H9 (cell line): ENCODE results near the gene ETHE1. TPM values are rescaled to one million over a fixed set of nuclear protein-coding genes. Genes with fewer than 3 reads are reported as not detected.

Experiments
- DNase-seq: peaks from one replicate; pipeline ENCODE4 v3.0.0-alpha.2; 2017
- H2AFZ ChIP-seq: one replicate; pipeline ENCODE4 v1.6.1; 2013; ENCODE audit warnings: mild to moderate bottlenecking, low read length, control low read depth, moderate library complexity
- H2AK5ac ChIP-seq: 2 replicates; pipeline ENCODE4 v1.6.1; 2013; ENCODE audit warnings: low read length, control low read depth, mixed read lengths; ENCODE audit not compliant: insufficient read length
- H2BK120ac ChIP-seq: one replicate; pipeline ENCODE4 v1.6.1; 2013; ENCODE audit warnings: low read depth, mild to moderate bottlenecking, low read length, control low read depth, inconsistent platforms; ENCODE audit not compliant: poor library complexity, severe bottlenecking
- H2BK12ac ChIP-seq: 2 replicates; pipeline ENCODE4 v1.6.1; 2013; ENCODE audit warnings: low read length, control low read depth, mixed read lengths, low read depth; ENCODE audit not compliant: insufficient read length
- H2BK15ac ChIP-seq: 2 replicates; pipeline ENCODE4 v1.6.1; 2013; ENCODE audit warnings: low read depth, low read length, control low read depth
- H2BK20ac ChIP-seq: one replicate; pipeline ENCODE4 v1.6.1; 2013; ENCODE audit warnings: low read depth, mild to moderate bottlenecking, low read length, control low read depth, inconsistent platforms; ENCODE audit not compliant: poor library complexity, severe bottlenecking
- H2BK5ac ChIP-seq: 2 replicates; pipeline ENCODE4 v1.6.1; 2013; ENCODE audit warnings: low read length, control low read depth, mixed read lengths; ENCODE audit not compliant: insufficient read length
- H3K14ac ChIP-seq: 2 replicates; pipeline ENCODE4 v1.6.1; 2013; ENCODE audit warnings: low read length, control low read depth; ENCODE audit not compliant: insufficient read depth
- H3K18ac ChIP-seq: 2 replicates; pipeline ENCODE4 v1.6.1; 2013; ENCODE audit warnings: low read depth, mild to moderate bottlenecking, mixed read lengths, low read length, control low read depth; ENCODE audit not compliant: insufficient read length
- H3K23ac ChIP-seq: 2 replicates; pipeline ENCODE4 v1.6.1; 2013; ENCODE audit warnings: low read length, control low read depth, mixed read lengths, low read depth; ENCODE audit not compliant: insufficient read length
- H3K23me2 ChIP-seq: 2 replicates; pipeline ENCODE4 v1.6.1; 2013; ENCODE audit warnings: low read depth, mild to moderate bottlenecking, mixed read lengths, low read length, control low read depth; ENCODE audit not compliant: insufficient read length, poor library complexity, severe bottlenecking
- H3K27ac ChIP-seq: 2 replicates; pipeline ENCODE4 v1.5.1; 2013; ENCODE audit warnings: low read length, control low read depth, mixed read lengths, low read depth; ENCODE audit not compliant: insufficient read length
- H3K27me3 ChIP-seq: 2 replicates; pipeline ENCODE4 v1.6.1; 2013; ENCODE audit warnings: low read length, control low read depth, inconsistent platforms; ENCODE audit not compliant: insufficient read depth
- H3K4ac ChIP-seq: 2 replicates; pipeline ENCODE4 v1.6.1; 2013; ENCODE audit warnings: low read depth, mild to moderate bottlenecking, control low read depth, inconsistent platforms, low read length, moderate library complexity
- H3K4me1 ChIP-seq: 2 replicates; pipeline ENCODE4 v1.6.1; 2013; ENCODE audit warnings: low read length, control low read depth, inconsistent platforms; ENCODE audit not compliant: insufficient read depth
- H3K4me2 ChIP-seq: 2 replicates; pipeline ENCODE4 v1.6.1; 2013; ENCODE audit warnings: low read length, control low read depth, mixed read lengths; ENCODE audit not compliant: insufficient read length, insufficient read depth
- H3K56ac ChIP-seq: 2 replicates; pipeline ENCODE4 v1.6.1; 2013; ENCODE audit warnings: low read depth, mild to moderate bottlenecking, mixed read lengths, low read length, control low read depth; ENCODE audit not compliant: insufficient read length
- H3K79me1 ChIP-seq: 2 replicates; pipeline ENCODE4 v1.6.1; 2013; ENCODE audit warnings: low read depth, mild to moderate bottlenecking, moderate library complexity, low read length, control low read depth, inconsistent platforms; ENCODE audit not compliant: insufficient read depth, poor library complexity, severe bottlenecking
- H3K79me2 ChIP-seq: 2 replicates; pipeline ENCODE4 v1.6.1; 2013; ENCODE audit warnings: low read length, control low read depth, inconsistent platforms; ENCODE audit not compliant: insufficient read depth
- H3K9ac ChIP-seq: 2 replicates; pipeline ENCODE4 v1.6.1; 2013; ENCODE audit warnings: low read length, control low read depth, mixed read lengths; ENCODE audit not compliant: insufficient read length; ENCODE audit errors: extremely low read depth
- H3K9me3 ChIP-seq: one replicate; pipeline ENCODE4 v1.6.1; 2013; ENCODE audit warnings: low read depth, low read length, inconsistent platforms; ENCODE audit not compliant: control insufficient read depth
- H3T11ph ChIP-seq: one replicate; pipeline ENCODE4 v1.6.1; 2013; ENCODE audit warnings: mild to moderate bottlenecking, low read length, control low read depth, inconsistent platforms
- H4K20me1 ChIP-seq: one replicate; pipeline ENCODE4 v1.6.1; 2013; ENCODE audit not compliant: control insufficient read depth, insufficient read length, insufficient read depth
- H4K5ac ChIP-seq: 2 replicates; pipeline ENCODE4 v1.6.1; 2013; ENCODE audit warnings: low read depth, mild to moderate bottlenecking, mixed read lengths, low read length, control low read depth; ENCODE audit not compliant: insufficient read length
- H4K8ac ChIP-seq: replicated peaks from 2 replicates; pipeline ENCODE4 v1.6.1; 2013; ENCODE audit warnings: low read length, control low read depth, mixed read lengths, low read depth; ENCODE audit not compliant: insufficient read length
- H4K91ac ChIP-seq: 2 replicates; pipeline ENCODE4 v1.6.1; 2013; ENCODE audit warnings: low read depth, mild to moderate bottlenecking, moderate library complexity, mixed read lengths, low read length, control low read depth; ENCODE audit not compliant: insufficient read length
- H3K27ac Mint-ChIP-seq, 3 experiments: 2 replicates in 2 of 3; 3 replicates in 1 of 3; pipeline ENCODE4 v1.8.0; 2020 to 2021; ENCODE audit warnings: mixed read lengths in 3 of 3, mild to moderate bottlenecking in 1 of 3, moderate library complexity in 1 of 3
- H3K27me3 Mint-ChIP-seq: 2 replicates; pipeline ENCODE4 v1.8.0; 2021; ENCODE audit warnings: low read depth, mild to moderate bottlenecking, moderate library complexity, mixed read lengths
- H3K36me3 Mint-ChIP-seq, 3 experiments: 2 replicates in 2 of 3; 3 replicates in 1 of 3; pipeline ENCODE4 v1.8.0; 2020 to 2021; ENCODE audit warnings: low read depth in 3 of 3, mixed read lengths in 3 of 3; ENCODE audit not compliant: insufficient read depth in 1 of 3
- H3K4me1 Mint-ChIP-seq, 2 experiments: 2 replicates each; pipeline ENCODE4 v1.8.0; 2020; ENCODE audit warnings: mixed read lengths in 2 of 2
- H3K4me3 Mint-ChIP-seq, 2 experiments: 2 replicates in 1 of 2; 3 replicates in 1 of 2; pipeline ENCODE4 v1.8.0; 2020 to 2021; ENCODE audit warnings: mild to moderate bottlenecking in 2 of 2, mixed read lengths in 2 of 2, moderate library complexity in 1 of 2
- H3K9me3 Mint-ChIP-seq, 2 experiments: 2 replicates in 1 of 2; 3 replicates in 1 of 2; pipeline ENCODE4 v1.8.0; 2020; ENCODE audit warnings: mild to moderate bottlenecking in 2 of 2, mixed read lengths in 2 of 2, moderate library complexity in 1 of 2
- WGBS: extraction: QIAGEN DNeasy Blood & Tissue Kit; methylation state at CpG from one replicate; pipeline ENCODE4 v1.1.7; 2013; ENCODE audit warnings: missing lambda C conversion rate, low lambda C conversion rate, mixed read lengths; ENCODE audit not compliant: insufficient read length; ENCODE audit errors: extremely low coverage; 5-methylcytosine and 5-hydroxymethylcytosine counted together
- total RNA-seq: library from RNA; stranded (reverse); gene quantifications from 2 replicates; pipeline ENCODE4 v1.2.1, GENCODE V29; 2021
- TF ChIP-seq, protein P1 (sequence below): fragments of 200-600 bp; sonication (generic); conservative IDR thresholded peaks from 3 replicates; pipeline ENCODE4 v1.8.0; 2021; ENCODE audit warnings: antibody characterized with exemption, mild to moderate bottlenecking

The ETHE1 gene
- total RNA-seq, 1 experiment from 2014 or later: 18.8 TPM

DNA sequence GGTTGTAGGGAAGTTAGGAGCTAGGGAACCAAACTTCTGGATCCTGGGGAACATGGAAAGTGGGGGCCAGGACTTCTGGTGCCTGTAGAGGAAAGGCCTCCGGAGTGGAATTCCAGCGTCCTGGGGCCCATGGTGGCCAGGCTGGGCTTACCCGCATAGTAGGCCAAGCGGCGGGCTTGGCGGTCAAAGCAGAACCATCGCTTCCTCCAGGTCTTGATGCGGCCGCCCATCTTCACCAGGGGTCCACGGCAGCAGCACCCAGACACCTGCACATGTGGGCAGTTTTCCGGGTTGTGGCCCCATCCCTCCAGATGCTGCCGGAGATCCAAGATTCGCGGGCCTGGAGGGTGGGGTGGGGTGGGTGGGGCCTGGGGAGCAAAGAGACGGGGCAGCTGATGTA lies 47.8 kb downstream of the ETHE1 start:
- Mint-ChIP-seq H3K9me3 (no peaks in the 10 kb centered on the region; a peak in 1 of 5 replicates), H3K4me3 (no peak overlapping the region), H3K27ac (no peak overlapping the region), H3K4me1 (peaks cover 3 to 4% of the 10 kb centered on the region in 2 experiments; a peak in 3 of 4 replicates), H3K36me3 (peaks cover 3 to 7% (median 3%) of the 10 kb centered on the region in 3 experiments; a peak in 2 of 7 replicates), H3K27me3 (peaks cover 11% of the 10 kb centered on the region)
- no peaks in the 10 kb centered on the region for H4K20me1 ChIP-seq
- H3K4me1 ChIP-seq: no peaks in the 10 kb centered on the region
- no peaks in the 10 kb centered on the region for H3K79me1 ChIP-seq
- no peak overlapping the region for H3K23ac ChIP-seq
- H3K4me2 ChIP-seq: no peak overlapping the region
- no CpG with 5 or more reads among the region's 15 CpGs for WGBS
- H3K9ac ChIP-seq: no peak overlapping the region
- H2BK15ac ChIP-seq: no peak overlapping the region
- no peak overlapping the region for H3K56ac ChIP-seq
- H4K5ac ChIP-seq: no peak overlapping the region
- no peak overlapping the region for H2BK5ac ChIP-seq
- H3K79me2 ChIP-seq: no peaks in the 10 kb centered on the region
- no peak overlapping the region for H2BK120ac ChIP-seq
- no peak overlapping the region for H2BK12ac ChIP-seq
- H4K8ac ChIP-seq: no peak overlapping the region
- H2AFZ ChIP-seq: no peak overlapping the region
- H4K91ac ChIP-seq: no peak overlapping the region
- DNase-seq: no peak
- no peak overlapping the region for H3T11ph ChIP-seq
- H3K23me2 ChIP-seq: no peaks in the 10 kb centered on the region
- no peak overlapping the region for H2AK5ac ChIP-seq
- TF ChIP-seq, protein P1, sequence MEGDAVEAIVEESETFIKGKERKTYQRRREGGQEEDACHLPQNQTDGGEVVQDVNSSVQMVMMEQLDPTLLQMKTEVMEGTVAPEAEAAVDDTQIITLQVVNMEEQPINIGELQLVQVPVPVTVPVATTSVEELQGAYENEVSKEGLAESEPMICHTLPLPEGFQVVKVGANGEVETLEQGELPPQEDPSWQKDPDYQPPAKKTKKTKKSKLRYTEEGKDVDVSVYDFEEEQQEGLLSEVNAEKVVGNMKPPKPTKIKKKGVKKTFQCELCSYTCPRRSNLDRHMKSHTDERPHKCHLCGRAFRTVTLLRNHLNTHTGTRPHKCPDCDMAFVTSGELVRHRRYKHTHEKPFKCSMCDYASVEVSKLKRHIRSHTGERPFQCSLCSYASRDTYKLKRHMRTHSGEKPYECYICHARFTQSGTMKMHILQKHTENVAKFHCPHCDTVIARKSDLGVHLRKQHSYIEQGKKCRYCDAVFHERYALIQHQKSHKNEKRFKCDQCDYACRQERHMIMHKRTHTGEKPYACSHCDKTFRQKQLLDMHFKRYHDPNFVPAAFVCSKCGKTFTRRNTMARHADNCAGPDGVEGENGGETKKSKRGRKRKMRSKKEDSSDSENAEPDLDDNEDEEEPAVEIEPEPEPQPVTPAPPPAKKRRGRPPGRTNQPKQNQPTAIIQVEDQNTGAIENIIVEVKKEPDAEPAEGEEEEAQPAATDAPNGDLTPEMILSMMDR: no peak
- H3K18ac ChIP-seq: no peak overlapping the region
- H3K27ac ChIP-seq: no peak overlapping the region
- no peaks in the 10 kb centered on the region for H3K9me3 ChIP-seq
- no peak overlapping the region for H3K4ac ChIP-seq
- no peak overlapping the region for H2BK20ac ChIP-seq
- no peak overlapping the region for H3K14ac ChIP-seq
- no peaks in the 10 kb centered on the region for H3K27me3 ChIP-seq
